OCI-LY7 (cell line): ENCODE data around the gene OR51B6.

Source experiments
- EZH2phosphoT487 ChIP-seq: fragments of 200-600 bp; sonication (generic); IDR thresholded peaks from 2 replicates; pipeline ENCODE4 v1.6.1; 2018; ENCODE audit warnings: low read depth, borderline replicate concordance, mild to moderate bottlenecking, mixed run types, antibody characterized with exemption, low read length, moderate library complexity, mixed read lengths
- TF ChIP-seq, protein P1 (sequence below): fragments of 200-600 bp; sonication (generic); conservative IDR thresholded peaks from 2 replicates; pipeline ENCODE4 v1.5.1; 2014; ENCODE audit warnings: mild to moderate bottlenecking, antibody characterized with exemption, low read length, moderate library complexity, mixed read lengths

DNA sequence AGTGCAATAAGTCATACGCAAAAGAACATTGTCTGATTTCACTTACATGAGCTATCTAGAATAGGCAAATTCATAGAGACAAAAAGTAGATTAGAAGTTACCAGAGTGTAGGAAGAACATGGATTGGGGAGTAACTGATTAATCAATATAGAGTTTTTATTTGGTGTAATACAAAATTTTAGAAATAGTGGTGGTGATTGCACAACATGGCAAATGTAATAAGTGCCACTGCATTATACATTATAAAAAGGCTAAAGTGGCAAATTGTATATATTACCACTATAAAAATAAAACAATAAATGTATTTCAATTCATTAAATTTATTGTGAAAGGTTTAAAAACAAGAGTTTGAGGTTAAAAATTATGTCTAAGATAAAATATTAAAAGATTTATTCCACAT lies 40.9 kb upstream of the OR51B6 start:
- TF ChIP-seq, protein P1, sequence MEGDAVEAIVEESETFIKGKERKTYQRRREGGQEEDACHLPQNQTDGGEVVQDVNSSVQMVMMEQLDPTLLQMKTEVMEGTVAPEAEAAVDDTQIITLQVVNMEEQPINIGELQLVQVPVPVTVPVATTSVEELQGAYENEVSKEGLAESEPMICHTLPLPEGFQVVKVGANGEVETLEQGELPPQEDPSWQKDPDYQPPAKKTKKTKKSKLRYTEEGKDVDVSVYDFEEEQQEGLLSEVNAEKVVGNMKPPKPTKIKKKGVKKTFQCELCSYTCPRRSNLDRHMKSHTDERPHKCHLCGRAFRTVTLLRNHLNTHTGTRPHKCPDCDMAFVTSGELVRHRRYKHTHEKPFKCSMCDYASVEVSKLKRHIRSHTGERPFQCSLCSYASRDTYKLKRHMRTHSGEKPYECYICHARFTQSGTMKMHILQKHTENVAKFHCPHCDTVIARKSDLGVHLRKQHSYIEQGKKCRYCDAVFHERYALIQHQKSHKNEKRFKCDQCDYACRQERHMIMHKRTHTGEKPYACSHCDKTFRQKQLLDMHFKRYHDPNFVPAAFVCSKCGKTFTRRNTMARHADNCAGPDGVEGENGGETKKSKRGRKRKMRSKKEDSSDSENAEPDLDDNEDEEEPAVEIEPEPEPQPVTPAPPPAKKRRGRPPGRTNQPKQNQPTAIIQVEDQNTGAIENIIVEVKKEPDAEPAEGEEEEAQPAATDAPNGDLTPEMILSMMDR: no peak
- TF ChIP-seq EZH2phosphoT487: no peak
